GM18861 (cell line): Measurements from ENCODE around the gene COX14.
A peak's percentile ranks its signal among the peaks of the same experiment; 100 is the strongest.
"Not testable (repeated sequence)": the region's sequence is repeated elsewhere in the genome, so short reads cannot be mapped to it uniquely, and the experiment has no call there.

Experiments used
- ATAC-seq: cut with Tn5 transposase; IDR thresholded peaks from one replicate; pipeline ENCODE4 v1.9.1; 2021; ENCODE audit not compliant: unreplicated experiment

The COX14 gene

DNA sequence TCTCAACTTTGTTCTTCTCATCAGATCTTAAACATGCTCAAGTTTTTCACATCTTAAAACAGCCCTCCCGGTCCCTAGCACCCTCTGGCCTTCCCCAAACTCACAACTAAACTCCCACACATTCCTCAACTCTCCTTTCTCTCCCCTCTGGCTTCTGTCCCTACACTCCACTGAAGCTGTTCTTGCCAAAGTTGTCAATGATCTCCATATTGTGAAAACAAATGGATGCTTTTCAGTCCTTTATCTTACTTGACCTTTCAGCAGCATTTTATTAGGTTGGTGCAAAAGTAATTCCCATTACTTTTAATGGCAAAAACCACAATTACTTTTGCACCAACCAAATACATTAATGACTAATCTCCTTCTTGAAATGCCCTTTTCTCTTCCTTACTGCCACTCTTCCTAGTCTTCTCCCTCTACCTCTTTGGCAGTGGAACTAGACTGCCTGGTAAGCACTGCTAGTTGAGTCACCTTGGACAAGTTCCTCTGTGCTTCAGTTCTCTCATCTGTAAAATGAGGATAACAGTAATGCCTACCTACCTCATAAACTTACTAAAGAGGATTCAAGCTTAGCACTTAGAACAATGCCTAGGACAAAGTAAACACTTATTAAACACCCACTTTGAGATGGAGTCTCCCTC lies 39.1 kb downstream of the COX14 start:
- ATAC-seq, result no peak

DNA sequence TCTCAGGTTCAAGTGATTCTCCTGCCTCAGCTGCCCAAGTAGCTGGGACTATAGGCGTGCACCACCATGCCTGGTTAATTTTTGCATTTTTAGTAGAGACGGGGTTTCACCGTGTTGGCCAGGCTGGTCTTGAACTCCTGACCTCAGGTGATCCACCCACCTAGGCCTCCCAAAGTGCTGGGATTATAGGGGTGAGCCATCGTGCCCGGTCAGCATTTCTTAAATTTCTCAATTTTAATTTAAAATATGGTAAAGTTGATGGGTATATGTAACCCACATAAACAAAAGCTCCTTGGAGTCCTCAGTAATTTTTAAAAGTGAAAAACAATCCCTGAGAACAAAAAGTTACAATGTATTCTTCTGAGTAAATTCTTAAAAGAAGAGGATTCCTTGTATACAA lies 42.9 kb downstream of the COX14 start:
- not testable (repeated sequence) for ATAC-seq

DNA sequence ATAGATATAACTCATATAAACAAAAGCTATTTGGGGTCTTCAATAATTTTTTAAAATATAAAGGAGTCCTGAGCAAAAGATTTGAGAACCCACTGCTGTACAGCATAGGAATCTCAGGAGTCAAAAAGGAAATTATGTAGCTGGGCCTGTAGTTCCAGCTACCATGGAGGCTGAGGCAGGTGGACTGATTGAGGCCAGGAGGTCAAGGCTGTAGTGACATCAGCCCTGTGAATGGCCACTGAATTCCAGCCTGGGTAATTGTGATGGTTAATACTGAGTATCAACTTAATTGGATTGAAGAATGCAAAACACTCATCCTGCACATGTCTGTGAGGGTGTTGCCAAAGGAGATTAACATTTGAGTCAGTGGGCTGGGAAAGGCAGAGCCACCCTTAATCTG lies 44.6 kb downstream of the COX14 start:
- no peak for ATAC-seq

DNA sequence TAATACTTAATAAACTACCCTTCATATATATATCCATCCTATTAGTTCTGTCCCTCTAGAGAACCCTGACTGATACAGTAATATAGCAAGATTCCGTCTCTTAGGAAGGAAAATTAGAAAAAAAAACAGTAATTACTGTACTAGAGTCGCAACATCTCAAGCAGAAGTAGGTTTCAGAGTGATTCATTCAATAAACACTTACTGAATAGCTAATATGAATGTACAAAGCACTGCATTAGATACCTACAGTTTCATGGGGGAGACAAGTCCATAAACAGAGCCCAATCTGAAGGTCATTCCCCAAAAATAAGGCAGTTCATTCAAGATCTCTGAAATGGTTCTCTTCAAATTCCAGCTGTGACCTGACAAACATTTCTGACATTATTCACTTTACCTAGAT lies 45.2 kb downstream of the COX14 start:
- no peak for ATAC-seq

DNA sequence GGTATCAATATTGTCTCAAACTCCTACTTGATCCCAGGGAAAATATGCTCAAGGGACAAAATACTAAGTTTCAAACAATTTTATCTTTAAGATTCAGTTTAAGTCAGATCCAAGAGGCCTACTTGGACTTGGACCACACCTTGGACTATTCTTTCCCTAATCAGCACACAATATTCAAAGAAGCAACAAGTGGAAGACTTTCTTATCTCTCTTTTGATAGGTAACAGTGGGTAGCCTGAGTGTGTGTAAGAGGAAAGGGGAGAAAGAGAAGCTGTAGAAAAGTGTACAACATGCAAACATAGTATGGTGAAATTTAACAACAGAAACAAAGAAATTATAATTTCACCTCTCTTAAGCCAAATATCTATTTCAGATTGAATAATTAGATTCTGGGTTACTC lies 48.6 kb downstream of the COX14 start:
- no peak for ATAC-seq

DNA sequence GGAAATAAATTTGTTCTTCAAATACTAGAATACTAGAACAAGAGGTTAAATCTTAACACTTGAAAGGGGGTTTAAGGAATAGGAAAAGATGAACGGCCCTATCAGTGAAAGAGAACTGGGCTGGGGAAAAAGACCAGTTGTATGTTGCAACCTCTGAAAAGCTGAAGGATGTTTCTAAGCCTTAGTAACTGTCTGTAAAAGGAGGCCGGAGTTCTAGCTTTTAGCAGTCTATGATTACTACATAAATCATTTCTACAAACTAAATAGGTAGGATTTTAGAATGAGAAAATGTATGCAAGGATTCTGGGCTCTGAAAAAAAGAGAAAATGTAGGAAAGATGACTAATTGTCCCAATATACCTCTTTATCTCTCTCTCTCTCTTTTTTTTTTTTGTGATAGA lies 50.2 kb downstream of the COX14 start:
- ATAC-seq, result no peak

DNA sequence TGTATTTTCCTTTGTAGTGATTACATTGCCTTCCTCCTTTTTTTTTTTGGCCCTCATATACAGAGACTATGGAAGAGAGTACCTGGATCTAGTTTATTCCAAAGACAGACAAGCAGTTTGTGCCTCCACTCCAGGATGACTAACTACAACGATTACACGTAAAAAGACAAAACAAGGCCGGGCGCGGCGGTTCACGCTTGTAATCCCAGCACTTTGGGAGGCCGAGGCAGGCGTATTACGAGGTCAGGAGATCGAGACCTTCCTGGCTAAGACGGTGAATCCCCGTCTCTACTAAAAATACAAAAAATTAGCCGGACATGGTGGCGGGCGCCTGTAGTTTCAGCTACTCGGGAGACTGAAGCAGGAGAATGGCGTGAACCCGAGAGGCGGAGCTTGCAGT lies 52.9 kb downstream of the COX14 start:
- ATAC-seq, result no peak

DNA sequence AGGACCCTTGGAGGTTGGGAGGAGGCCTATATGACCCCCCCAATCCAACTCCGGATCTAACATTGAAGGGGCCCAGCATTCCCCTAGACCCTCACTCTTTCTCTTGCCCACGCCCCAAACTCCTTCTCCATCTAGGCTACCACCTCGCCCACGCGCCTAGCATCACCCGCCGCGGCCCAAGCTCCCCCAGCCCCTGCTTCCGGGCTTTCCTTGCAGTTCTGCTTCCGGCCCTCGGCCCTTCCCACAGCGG lies 54.7 kb downstream of the COX14 start:
- ATAC-seq, result no peak

DNA sequence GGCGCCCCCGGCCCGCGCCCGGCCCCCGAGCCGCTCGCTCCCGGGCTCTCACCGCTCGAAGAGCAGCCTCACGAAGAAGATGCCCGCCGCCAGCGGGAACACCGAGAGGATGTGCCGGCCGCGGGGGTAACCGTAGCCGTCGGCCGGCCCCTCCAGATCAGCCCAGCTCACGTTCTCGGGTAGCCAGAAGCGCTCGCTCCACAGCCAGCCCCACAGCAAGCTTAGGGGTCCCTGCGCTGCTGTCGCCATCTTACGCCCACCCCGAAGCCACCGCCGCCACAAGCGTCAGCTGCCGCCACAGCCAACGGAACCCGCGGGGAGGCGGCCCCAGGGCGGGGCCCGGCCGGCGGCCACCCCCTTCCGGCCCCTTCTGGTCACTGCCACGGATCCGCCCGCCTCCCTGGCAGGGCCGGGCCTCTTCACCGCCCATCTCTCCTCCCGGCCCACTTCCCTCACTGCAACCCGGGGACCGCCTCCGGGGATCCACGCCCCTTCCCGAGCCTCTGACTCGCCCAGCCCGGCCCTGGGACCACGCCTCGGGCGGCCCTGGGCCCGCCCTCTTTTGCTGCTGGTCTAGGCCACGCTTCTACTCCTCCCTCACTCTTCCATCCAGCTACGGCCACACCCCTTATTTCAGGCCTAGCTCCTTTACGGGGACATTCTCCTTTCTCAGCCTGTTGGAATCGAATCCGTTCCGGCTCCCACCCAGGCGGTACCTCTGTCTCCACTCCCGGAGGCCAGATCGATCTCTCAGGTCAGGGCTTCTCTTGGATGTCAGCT lies 55.2 kb downstream of the COX14 start, which contains the start of gene CERS5:
TSS of gene CERS5 (minus strand) at position 321 of the 780 bp plus-strand sequence. CDS start at position 249, 72 bp downstream.
- peak; percentile 96 for ATAC-seq
